DOHH2 (cell line): ENCODE results near the gene PRPF8.
"Not testable (repeated sequence)": the region's sequence is repeated elsewhere in the genome, so short reads cannot be mapped to it uniquely, and the experiment has no call there.

Source experiments
- H3F3A ChIP-seq: fragments of 200-600 bp; sonication (generic), shearing (Covaris generic); 2 replicates; pipeline ENCODE4 v1.6.0; 2016; ENCODE audit warnings: antibody characterized with exemption, mild to moderate bottlenecking; ENCODE audit not compliant: control insufficient read depth, insufficient read depth
- H3K27ac ChIP-seq: fragments of 200-600 bp; sonication (generic); 2 replicates; pipeline ENCODE4 v1.5.1; 2014; ENCODE audit warnings: low read depth, mild to moderate bottlenecking, low read length, moderate library complexity
- H3K27me3 ChIP-seq: fragments of 200-600 bp; sonication (generic); 2 replicates; pipeline ENCODE4 v1.6.1; 2014; ENCODE audit warnings: mild to moderate bottlenecking, low read length, mixed read lengths; ENCODE audit not compliant: control insufficient read depth
- H3K36me3 ChIP-seq: fragments of 200-600 bp; sonication (generic); 2 replicates; pipeline ENCODE4 v1.6.1; 2014; ENCODE audit warnings: mild to moderate bottlenecking, low read length, moderate library complexity, mixed read lengths; ENCODE audit not compliant: control insufficient read depth
- H3K4me1 ChIP-seq: fragments of 200-600 bp; sonication (generic); 2 replicates; pipeline ENCODE4 v1.6.1; 2014; ENCODE audit warnings: mild to moderate bottlenecking, low read length, mixed read lengths; ENCODE audit not compliant: control insufficient read depth
- H3K4me2 ChIP-seq: fragments of 200-600 bp; sonication (generic); 2 replicates; pipeline ENCODE4 v1.6.0; 2014; ENCODE audit warnings: mild to moderate bottlenecking, low read length, moderate library complexity
- H3K4me3 ChIP-seq: fragments of 200-600 bp; sonication (generic); 2 replicates; pipeline ENCODE4 v1.5.1; 2014; ENCODE audit warnings: mild to moderate bottlenecking, low read length, mixed read lengths
- H3K79me2 ChIP-seq: fragments of 200-600 bp; sonication (generic); 2 replicates; pipeline ENCODE4 v1.6.1; 2014; ENCODE audit warnings: mild to moderate bottlenecking, low read length, mixed read lengths; ENCODE audit not compliant: control insufficient read depth
- H3K9me2 ChIP-seq: fragments of 200-600 bp; sonication (generic); replicated peaks from 2 replicates; pipeline ENCODE4 v1.6.1; 2014; ENCODE audit warnings: mild to moderate bottlenecking, low read length, mixed read lengths; ENCODE audit not compliant: control insufficient read depth
- H3K9me3 ChIP-seq: fragments of 200-600 bp; sonication (generic); 2 replicates; pipeline ENCODE4 v1.6.1; 2014; ENCODE audit warnings: antibody characterized with exemption, low read length, mixed read lengths; ENCODE audit not compliant: control insufficient read depth, insufficient read depth
- H4K20me1 ChIP-seq: fragments of 200-600 bp; sonication (generic); 2 replicates; pipeline ENCODE4 v1.6.0; 2014; ENCODE audit warnings: low read depth, mild to moderate bottlenecking, antibody characterized with exemption, low read length, moderate library complexity; ENCODE audit not compliant: control insufficient read depth, insufficient read depth
- EZH2phosphoT487 ChIP-seq: fragments of 200-600 bp; sonication (generic); IDR thresholded peaks from 2 replicates; pipeline ENCODE4 v1.6.1; 2017; ENCODE audit warnings: borderline replicate concordance, mild to moderate bottlenecking, antibody characterized with exemption, low read length, moderate library complexity, mixed read lengths
- TF ChIP-seq, protein P1 (sequence below): fragments of 200-600 bp; sonication (generic); IDR thresholded peaks from one replicate; pipeline ENCODE4 v1.5.1; 2014; ENCODE audit warnings: antibody characterized with exemption, mild to moderate bottlenecking, low read depth, low read length; ENCODE audit not compliant: poor library complexity, severe bottlenecking

Gene PRPF8

DNA sequence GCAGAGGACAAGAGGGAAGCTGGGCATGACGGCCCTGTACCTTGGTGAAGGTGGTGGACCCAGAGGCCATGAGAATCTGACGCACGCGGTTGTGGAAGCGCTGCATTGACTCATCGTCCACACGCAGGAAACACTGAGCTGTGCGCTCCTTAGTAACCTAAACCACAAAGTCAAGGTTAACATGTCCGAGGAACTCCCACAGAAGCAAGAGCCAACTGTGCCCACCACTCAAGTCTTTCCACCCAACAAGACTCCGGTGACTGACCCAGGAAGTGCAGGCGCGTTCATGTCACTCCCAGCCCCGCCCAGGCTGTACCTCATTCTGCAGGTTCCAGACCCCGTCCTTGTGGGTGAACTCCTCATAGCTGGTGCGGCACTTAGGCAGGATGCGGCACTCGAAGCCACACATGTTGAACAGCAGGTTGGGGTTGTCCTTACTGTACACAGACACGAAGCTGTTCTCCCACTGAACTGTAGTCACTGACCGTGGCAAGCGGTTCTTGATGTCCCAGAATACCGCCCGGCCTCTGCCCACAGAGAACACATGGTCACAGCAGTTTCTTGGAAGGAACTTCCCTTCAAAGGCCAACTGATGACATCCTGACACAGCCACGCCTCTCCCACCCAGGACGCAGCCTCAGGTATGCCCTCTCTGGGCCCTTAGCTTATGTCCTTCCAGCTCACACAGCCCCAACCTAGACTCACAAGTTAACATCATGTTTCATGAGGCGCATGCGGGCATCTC lies 11.5 kb downstream of the PRPF8 start:
- Histone ChIP-seq H3K36me3 (peaks cover 93% of the 10 kb centered on the region), H4K20me1 (peaks cover 5% of the 10 kb centered on the region; the same call in 1 of the 2 replicates), H3K27ac (no peak overlapping the region), H3K9me2 (no peaks in the 10 kb centered on the region), H3K79me2 (peaks cover 16% of the 10 kb centered on the region), H3K27me3 (no peaks in the 10 kb centered on the region), H3K4me3 (no peak overlapping the region), H3F3A (peaks cover 18% of the 10 kb centered on the region), H3K9me3 (no peaks in the 10 kb centered on the region), H3K4me1 (no peaks in the 10 kb centered on the region), H3K4me2 (no peak overlapping the region)
- no peak for TF ChIP-seq EZH2phosphoT487
- TF ChIP-seq, protein P1, sequence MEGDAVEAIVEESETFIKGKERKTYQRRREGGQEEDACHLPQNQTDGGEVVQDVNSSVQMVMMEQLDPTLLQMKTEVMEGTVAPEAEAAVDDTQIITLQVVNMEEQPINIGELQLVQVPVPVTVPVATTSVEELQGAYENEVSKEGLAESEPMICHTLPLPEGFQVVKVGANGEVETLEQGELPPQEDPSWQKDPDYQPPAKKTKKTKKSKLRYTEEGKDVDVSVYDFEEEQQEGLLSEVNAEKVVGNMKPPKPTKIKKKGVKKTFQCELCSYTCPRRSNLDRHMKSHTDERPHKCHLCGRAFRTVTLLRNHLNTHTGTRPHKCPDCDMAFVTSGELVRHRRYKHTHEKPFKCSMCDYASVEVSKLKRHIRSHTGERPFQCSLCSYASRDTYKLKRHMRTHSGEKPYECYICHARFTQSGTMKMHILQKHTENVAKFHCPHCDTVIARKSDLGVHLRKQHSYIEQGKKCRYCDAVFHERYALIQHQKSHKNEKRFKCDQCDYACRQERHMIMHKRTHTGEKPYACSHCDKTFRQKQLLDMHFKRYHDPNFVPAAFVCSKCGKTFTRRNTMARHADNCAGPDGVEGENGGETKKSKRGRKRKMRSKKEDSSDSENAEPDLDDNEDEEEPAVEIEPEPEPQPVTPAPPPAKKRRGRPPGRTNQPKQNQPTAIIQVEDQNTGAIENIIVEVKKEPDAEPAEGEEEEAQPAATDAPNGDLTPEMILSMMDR: no peak

DNA sequence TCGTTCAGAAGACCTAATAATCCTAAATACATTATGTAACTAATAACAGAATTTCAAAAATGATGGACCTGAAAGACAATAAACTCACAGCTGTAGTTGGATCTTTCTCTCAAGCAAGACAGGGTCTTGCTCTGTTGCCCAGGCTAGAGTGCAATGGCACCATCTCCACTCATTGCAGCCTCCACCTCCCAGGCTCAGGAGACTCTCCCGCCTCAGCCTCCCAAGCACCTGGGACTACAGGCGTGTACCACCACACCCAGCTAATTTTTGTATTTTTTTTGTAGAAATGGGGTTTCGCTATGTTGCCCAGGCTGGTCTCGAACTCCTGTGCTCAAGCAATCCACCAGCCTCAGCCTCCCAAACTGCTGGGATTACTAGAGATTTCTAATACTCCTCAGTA lies 20.7 kb downstream of the PRPF8 start:
- H3F3A ChIP-seq, H3K4me2 ChIP-seq, H3K9me3 ChIP-seq, H3K27me3 ChIP-seq, H3K27ac ChIP-seq, H3K9me2 ChIP-seq, H3K4me3 ChIP-seq, H4K20me1 ChIP-seq, H3K4me1 ChIP-seq: not testable (repeated sequence)
- H3K36me3 ChIP-seq: peaks cover 88% of the 10 kb centered on the region
- peaks cover 25% of the 10 kb centered on the region for H3K79me2 ChIP-seq

DNA sequence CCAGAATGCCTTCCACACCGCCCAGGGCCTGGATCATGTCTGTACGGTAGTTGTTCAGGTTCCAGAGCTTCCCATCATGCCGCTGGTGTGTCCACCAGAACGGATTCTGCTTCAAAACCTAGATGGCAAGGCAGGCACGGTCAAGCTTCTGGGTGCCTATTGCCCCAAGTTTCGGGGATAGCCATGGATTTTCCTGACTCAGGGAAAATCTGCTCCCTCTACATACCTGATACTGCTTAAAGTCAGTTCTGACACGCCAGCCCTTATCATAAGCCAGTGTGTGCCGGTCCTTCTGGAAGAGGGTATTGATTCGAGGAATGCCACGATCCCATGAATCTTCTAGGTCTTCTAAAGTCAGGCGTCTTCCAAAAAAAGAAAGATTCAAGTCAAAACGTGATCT lies 23.6 kb downstream of the PRPF8 start:
- Histone ChIP-seq H3K9me2 (no peaks in the 10 kb centered on the region), H3K27ac (no peak overlapping the region), H3K27me3 (no peaks in the 10 kb centered on the region), H3K4me1 (no peaks in the 10 kb centered on the region), H3K36me3 (peaks cover 87% of the 10 kb centered on the region), H4K20me1 (no peaks in the 10 kb centered on the region), H3K79me2 (peaks cover 10% of the 10 kb centered on the region), H3K4me2 (no peak overlapping the region), H3F3A (no peaks in the 10 kb centered on the region), H3K9me3 (no peaks in the 10 kb centered on the region), H3K4me3 (no peak overlapping the region)
- TF ChIP-seq, protein P1: no peak
- TF ChIP-seq EZH2phosphoT487: no peak

DNA sequence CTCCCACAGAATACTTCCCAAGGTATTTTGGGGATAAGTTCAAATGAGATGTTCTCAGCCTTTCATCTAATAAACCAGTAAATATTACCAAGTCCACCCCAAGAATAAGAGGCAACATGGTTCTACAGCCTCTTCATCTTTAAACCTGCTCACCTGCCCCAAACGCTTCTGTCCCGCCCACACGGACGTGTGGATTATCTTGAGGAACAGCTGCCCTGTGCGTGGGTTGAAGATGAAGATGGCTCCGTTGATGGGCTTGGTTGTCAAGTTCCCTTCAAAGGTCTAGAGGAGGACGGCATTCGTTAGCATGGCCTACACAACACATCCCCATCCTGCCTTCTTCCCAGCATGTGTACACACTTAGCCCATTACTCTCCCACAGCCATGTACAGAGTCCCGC lies 26.6 kb downstream of the PRPF8 start:
- Histone ChIP-seq H3K4me1 (no peaks in the 10 kb centered on the region), H3K4me3 (no peak overlapping the region), H3K9me2 (no peaks in the 10 kb centered on the region), H3K36me3 (peaks cover 90% of the 10 kb centered on the region), H3K79me2 (peaks cover 3% of the 10 kb centered on the region; the same call in 1 of the 2 replicates), H3K27ac (no peak overlapping the region), H3F3A (peaks cover 5% of the 10 kb centered on the region), H3K9me3 (no peaks in the 10 kb centered on the region), H3K4me2 (no peak overlapping the region), H3K27me3 (no peaks in the 10 kb centered on the region), H4K20me1 (no peaks in the 10 kb centered on the region)
- TF ChIP-seq EZH2phosphoT487: no peak
- TF ChIP-seq, protein P1: no peak
